K562 (cell line): Measurements from ENCODE around the gene MRPL55. TPM values are rescaled to one million over a fixed set of nuclear protein-coding genes. Genes with fewer than 3 reads are reported as not detected.

Experiments used
- ATAC-seq: fragments of 200-7000 bp; cut with Tn5 transposase; 3 replicates; pipeline ENCODE4 v1.9.1; 2020; ENCODE audit warnings: moderate library complexity
- BruUV-seq: library from RNA; stranded (reverse); fragments of 400-500 nt; replicated peaks from 2 replicates; lab custom pipeline; 2021; lab: Mats Ljungman, UMichigan
- CTCF ChIA-PET: fragments of 300-600 bp; formaldehyde crosslinking; extraction: SDS; loops from one replicate; lab custom pipeline; 2021; ENCODE audit warnings: low intra/inter-chr PET ratio; lab: Yijun Ruan, JAX
- POLR2A ChIA-PET: fragments of 300-600, 350-650 bp; sonication (Branson Sonifier 250); formaldehyde crosslinking; extraction: SDS; loops from one replicate; lab custom pipeline; 2021; ENCODE audit warnings: antibody characterized with exemption, inconsistent platforms; lab: Yijun Ruan, JAX
- DNase-seq, 4 experiments: peaks; one replicate each; pipeline versions ENCODE4 v3.0.0 to v3.0.0-alpha.2; 2011 to 2018; ENCODE audit warnings: low spot score in 3 of 4, mixed read lengths in 3 of 4; ENCODE audit errors: extremely low read depth in 1 of 4
- FAIRE-seq: peaks from 2 replicates; lab custom pipeline; 2011; peaks lifted over from hg19 to GRCh38; lab: Jason Lieb, UNC
- H2AFZ ChIP-seq: 2 replicates; pipeline ENCODE4 v1.6.0; 2011; ENCODE audit warnings: low read depth, low read length, control low read depth, inconsistent platforms
- H3K27ac ChIP-seq: fragments of 200-600 bp; 3 replicates; pipeline ENCODE4 v1.8.0; 2011; ENCODE audit warnings: low read depth, mild to moderate bottlenecking, control low read depth, inconsistent platforms, low read length, moderate library complexity, mixed read lengths; ENCODE audit errors: extremely low read depth
- H3K27me3 ChIP-seq, 2 experiments: fragments of 300-600 bp in 1 of 2; 2 replicates in 1 of 2; 3 replicates in 1 of 2; pipeline versions ENCODE4 v1.6.0 to v1.8.0; 2011; ENCODE audit warnings: inconsistent platforms in 2 of 2, low read length in 2 of 2, mild to moderate bottlenecking in 1 of 2, mixed read lengths in 1 of 2, moderate library complexity in 1 of 2; ENCODE audit not compliant: control insufficient read depth in 2 of 2, insufficient read depth in 2 of 2
- H3K36me3 ChIP-seq: fragments of 300-600 bp; 3 replicates; pipeline ENCODE4 v1.8.0; 2011; ENCODE audit warnings: mild to moderate bottlenecking, low read length, inconsistent platforms; ENCODE audit not compliant: control insufficient read depth, insufficient read depth
- H3K4me1 ChIP-seq, 2 experiments: fragments of 200-600 bp in 1 of 2; replicated peaks in 1 of 2; 2 replicates in 1 of 2; 3 replicates in 1 of 2; pipeline versions ENCODE4 v1.5.1 to v1.8.0; 2011; ENCODE audit warnings: inconsistent platforms in 2 of 2, low read length in 2 of 2, mild to moderate bottlenecking in 1 of 2, mixed read lengths in 1 of 2, moderate library complexity in 1 of 2; ENCODE audit not compliant: control insufficient read depth in 2 of 2, insufficient read depth in 2 of 2
- H3K4me2 ChIP-seq: 2 replicates; pipeline ENCODE4 v1.6.1; 2011; ENCODE audit warnings: low read length, control low read depth, inconsistent platforms, mixed read lengths; ENCODE audit not compliant: insufficient read depth
- H3K4me3 ChIP-seq: fragments of 200-600 bp; sonication (generic), shearing (Covaris generic); 2 replicates; pipeline ENCODE4 v1.5.1; 2016; ENCODE audit warnings: control low read depth, inconsistent platforms
- H3K79me2 ChIP-seq: fragments of 200-600 bp; 3 replicates; pipeline ENCODE4 v1.8.0; 2011; ENCODE audit warnings: low read length, inconsistent platforms; ENCODE audit not compliant: control insufficient read depth, insufficient read depth
- H3K9ac ChIP-seq, 2 experiments: 2 replicates each; pipeline versions ENCODE4 v1.6.0 to v1.6.1; 2011; ENCODE audit warnings: low read depth in 2 of 2, low read length in 2 of 2, control low read depth in 1 of 2, inconsistent platforms in 1 of 2, mild to moderate bottlenecking in 1 of 2, mixed read lengths in 1 of 2; ENCODE audit not compliant: insufficient read depth in 1 of 2
- H3K9me1 ChIP-seq: one replicate; pipeline ENCODE4 v1.6.0; 2011; ENCODE audit warnings: inconsistent platforms, mild to moderate bottlenecking, low read length, moderate library complexity; ENCODE audit not compliant: control insufficient read depth, insufficient read depth
- H3K9me3 ChIP-seq: replicated peaks from 2 replicates; pipeline ENCODE4 v1.5.1; 2011; ENCODE audit warnings: low read depth, low read length, inconsistent platforms; ENCODE audit not compliant: control insufficient read depth, insufficient read depth
- H4K20me1 ChIP-seq: replicated peaks from 2 replicates; pipeline ENCODE4 v1.6.1; 2011; ENCODE audit warnings: low read length, inconsistent platforms, mixed read lengths; ENCODE audit not compliant: control insufficient read depth, insufficient read depth
- ARNT ChIP-seq, 2 experiments: fragments of 450-650 bp; IDR thresholded peaks; 2 replicates each; pipeline ENCODE4 v1.6.1; 2016; ENCODE audit warnings: mild to moderate bottlenecking in 1 of 2
- CBFA2T3 ChIP-seq: fragments of 450-650 bp; IDR thresholded peaks from 2 replicates; pipeline ENCODE4 v1.6.1; 2017
- CC2D1A ChIP-seq: fragments of 450-650 bp; IDR thresholded peaks from 2 replicates; pipeline ENCODE4 v1.6.1; 2017; ENCODE audit warnings: mild to moderate bottlenecking
- CEBPB ChIP-seq: fragments of 450-650 bp; IDR thresholded peaks from 2 replicates; pipeline ENCODE4 v1.6.1; 2016; ENCODE audit warnings: missing genetic modification characterization, missing compliant biosample characterization
- CHD2 ChIP-seq: IDR thresholded peaks from 2 replicates; pipeline ENCODE4 v1.6.1; 2011; ENCODE audit warnings: low read depth, low read length
- DDX20 ChIP-seq: fragments of 450-650 bp; IDR thresholded peaks from 2 replicates; pipeline ENCODE4 v1.6.1; 2016; ENCODE audit warnings: missing genetic modification characterization, low read depth, mild to moderate bottlenecking, missing compliant biosample characterization, moderate library complexity
- HLTF ChIP-seq: fragments of 450-650 bp; IDR thresholded peaks from 2 replicates; pipeline ENCODE4 v1.6.1; 2016
- HNRNPH1 ChIP-seq: fragments of 200-400 bp; formaldehyde crosslinking; optimal IDR thresholded peaks from 2 replicates; pipeline ENCODE3; 2017; ENCODE audit warnings: low read depth, mild to moderate bottlenecking, low read length, moderate library complexity
- RBFOX2 ChIP-seq: fragments of 200-400 bp; formaldehyde crosslinking; IDR thresholded peaks from 2 replicates; pipeline ENCODE4 v1.6.1; 2017; ENCODE audit warnings: low read depth, mild to moderate bottlenecking, low read length, moderate library complexity
- TAF7 ChIP-seq: fragments of 450-650 bp; IDR thresholded peaks from 2 replicates; pipeline ENCODE4 v1.6.1; 2016; ENCODE audit warnings: missing genetic modification characterization, missing compliant biosample characterization
- TCF3 ChIP-seq: sonication (generic); formaldehyde crosslinking; IDR thresholded peaks from 2 replicates; pipeline ENCODE4 v1.4.0; 2020; ENCODE audit warnings: mild to moderate bottlenecking, missing genetic modification reagents
- ZFPM2 ChIP-seq: fragments of 250-450 bp; sonication (Bioruptor Pico); IDR thresholded peaks from 2 replicates; pipeline ENCODE4 v1.5.1; 2022; ENCODE audit warnings: mild to moderate bottlenecking
- ZNF217 ChIP-seq: sonication (generic); formaldehyde crosslinking; IDR thresholded peaks from 2 replicates; pipeline ENCODE4 v1.8.0; 2022; ENCODE audit warnings: mild to moderate bottlenecking, missing genetic modification reagents
- WGBS: fragments of 100-300 bp; shearing (Covaris generic); methylation state at CpG from one replicate; pipeline ENCODE4 v1.1.6; 2016; ENCODE audit warnings: low coverage, mixed read lengths; ENCODE audit not compliant: insufficient coverage; ENCODE audit errors: missing lambda C conversion rate; 5-methylcytosine and 5-hydroxymethylcytosine counted together
- in situ Hi-C: fragments of 300-500 bp; cut with MboI; formaldehyde crosslinking; loops from 4 replicates; pipeline ENCODE4 v1.15.0; 2018; ENCODE audit warnings: inconsistent platforms, mixed read lengths
- intact Hi-C: fragments of 100-400 bp; cut with micrococcal nuclease; formaldehyde crosslinking; loops from 2 replicates; pipeline ENCODE4 v1.14.2; 2022
- polyA plus RNA-seq, 8 experiments: library from polyadenylated mRNA; depleted of rRNA in 4 of 8; stranded (reverse) in 5 of 8; unstranded in 3 of 8; fragments of >200 nt; fragmentation: Nextera tagmentation in 2 of 8; fragmentation: Illumina TruSeq in 1 of 8; extraction: Ambion mirVana in 2 of 8; extraction: Trizol in 1 of 8; gene quantifications; 2 replicates each; pipeline versions ENCODE4 v1.2.1 to v1.2.3, GENCODE V29; 2011 to 2014; ENCODE audit warnings: inconsistent platforms in 1 of 8, missing spikeins in 1 of 8
- total RNA-seq, 7 experiments: library from RNA; depleted of rRNA in 6 of 7; stranded (reverse); fragments of >200 nt in 6 of 7; fragmentation: Illumina TruSeq in 2 of 7; extraction: Trizol in 2 of 7; gene quantifications; 2 replicates each; pipeline versions ENCODE4 v1.2.1 to v1.2.3, GENCODE V29; 2011 to 2021; ENCODE audit warnings: low replicate concordance in 1 of 7
- TF ChIP-seq, protein P1 (sequence below): fragments of 250-450 bp; sonication (Bioruptor Pico); IDR thresholded peaks from 2 replicates; pipeline ENCODE4 v1.9.0; 2021; ENCODE audit warnings: mild to moderate bottlenecking
- TF ChIP-seq, protein P2 (sequence below): fragments of 250-450 bp; sonication (Bioruptor Pico); IDR thresholded peaks from 2 replicates; pipeline ENCODE4 v1.5.0; 2021; ENCODE audit warnings: mild to moderate bottlenecking, borderline replicate concordance

Gene MRPL55
- total and polyA plus RNA-seq, 9 of the 15 experiments (the other 6 are each of a cell fraction or from before 2014, with no cell fraction given): 34.9 to 228 (median 81.0) TPM

DNA sequence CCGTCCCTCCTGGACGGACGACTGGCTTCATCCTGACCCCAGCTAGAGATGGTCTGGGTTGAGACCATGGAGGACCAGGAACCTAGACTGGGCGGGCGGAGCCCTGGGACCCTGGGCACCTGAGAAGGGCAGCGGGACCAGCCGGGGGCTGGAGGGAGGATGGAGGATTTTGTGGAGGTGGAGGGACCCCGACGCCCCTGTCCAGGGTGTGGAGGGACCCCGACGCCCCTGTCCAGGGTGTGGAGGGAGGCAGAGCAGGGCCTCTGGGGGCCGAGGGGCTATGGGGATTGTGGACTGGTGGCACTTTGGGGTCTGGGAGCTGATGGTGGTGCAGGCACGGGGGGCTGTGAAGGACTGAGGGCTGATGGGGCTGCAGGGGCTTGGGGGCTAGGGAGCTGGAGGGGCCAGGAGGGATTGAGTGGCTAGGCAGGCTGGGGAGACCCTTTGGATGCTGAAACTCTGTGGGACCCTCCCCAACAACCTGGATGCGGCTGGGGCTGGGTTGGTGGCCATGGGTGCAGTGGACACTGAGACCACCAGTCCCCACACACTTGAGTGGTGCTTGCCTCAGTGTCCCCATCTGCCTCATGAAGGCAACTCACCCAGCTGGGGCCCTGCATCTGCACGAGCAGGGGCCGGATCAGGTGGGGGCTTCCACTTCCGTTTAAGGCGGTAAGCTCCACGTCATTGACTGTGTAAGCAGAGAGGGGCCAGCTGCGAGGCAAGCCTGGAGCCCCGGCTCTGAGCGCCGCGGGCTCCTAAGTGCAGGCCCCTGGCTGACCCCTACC lies 48.0 kb upstream of the MRPL55 start (continued):
- TF ChIP-seq CHD2: no peak
- no peak for TF ChIP-seq CEBPB (tag)
- TF ChIP-seq, protein P1, sequence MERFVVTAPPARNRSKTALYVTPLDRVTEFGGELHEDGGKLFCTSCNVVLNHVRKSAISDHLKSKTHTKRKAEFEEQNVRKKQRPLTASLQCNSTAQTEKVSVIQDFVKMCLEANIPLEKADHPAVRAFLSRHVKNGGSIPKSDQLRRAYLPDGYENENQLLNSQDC: no peak

DNA sequence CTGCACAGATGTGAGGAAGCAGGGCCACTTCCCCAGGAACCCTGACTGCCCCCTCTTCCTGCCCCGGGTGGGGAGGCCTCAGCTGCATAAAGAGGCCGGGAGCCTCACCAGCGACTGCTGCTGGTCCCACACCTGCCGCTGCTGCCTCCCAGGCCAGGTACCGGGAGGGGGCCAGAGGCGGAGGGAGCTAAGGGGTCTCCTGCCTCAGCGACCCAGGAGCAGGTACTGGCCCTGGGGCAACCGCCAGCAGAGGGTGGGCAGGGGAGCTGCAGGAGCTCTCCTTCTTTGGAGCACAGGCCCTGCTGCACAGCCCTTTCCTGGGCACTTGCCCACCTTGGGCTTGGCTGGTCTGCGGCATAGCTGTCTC lies 47.4 kb upstream of the MRPL55 start:
- CTCF ChIA-PET: no interaction called here

More for the DNA sequence above, 47.4 kb upstream of the MRPL55 start:
- ATAC-seq: no peak
- Histone ChIP-seq H3K9me3 (no peaks in the 10 kb centered on the region), H3K79me2 (no peaks in the 10 kb centered on the region), H3K4me2 (no peak overlapping the region), H3K36me3 (no peaks in the 10 kb centered on the region)
- no TSS peak for BruUV-seq
- in situ Hi-C loops: no loop called here
- FAIRE-seq: no peak
- WGBS: 46% methylated on average over 9 of the region's 9 CpGs
- TF ChIP-seq, protein P2, sequence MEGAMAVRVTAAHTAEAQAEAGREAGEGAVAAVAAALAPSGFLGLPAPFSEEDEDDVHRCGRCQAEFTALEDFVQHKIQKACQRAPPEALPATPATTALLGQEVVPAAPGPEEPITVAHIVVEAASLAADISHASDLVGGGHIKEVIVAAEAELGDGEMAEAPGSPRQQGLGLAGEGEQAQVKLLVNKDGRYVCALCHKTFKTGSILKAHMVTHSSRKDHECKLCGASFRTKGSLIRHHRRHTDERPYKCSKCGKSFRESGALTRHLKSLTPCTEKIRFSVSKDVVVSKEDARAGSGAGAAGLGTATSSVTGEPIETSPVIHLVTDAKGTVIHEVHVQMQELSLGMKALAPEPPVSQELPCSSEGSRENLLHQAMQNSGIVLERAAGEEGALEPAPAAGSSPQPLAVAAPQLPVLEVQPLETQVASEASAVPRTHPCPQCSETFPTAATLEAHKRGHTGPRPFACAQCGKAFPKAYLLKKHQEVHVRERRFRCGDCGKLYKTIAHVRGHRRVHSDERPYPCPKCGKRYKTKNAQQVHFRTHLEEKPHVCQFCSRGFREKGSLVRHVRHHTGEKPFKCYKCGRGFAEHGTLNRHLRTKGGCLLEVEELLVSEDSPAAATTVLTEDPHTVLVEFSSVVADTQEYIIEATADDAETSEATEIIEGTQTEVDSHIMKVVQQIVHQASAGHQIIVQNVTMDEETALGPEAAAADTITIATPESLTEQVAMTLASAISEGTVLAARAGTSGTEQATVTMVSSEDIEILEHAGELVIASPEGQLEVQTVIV: no peak
- TF ChIP-seq DDX20 (tag) (no peak), ZNF217 (CRISPR knock-in tag) (no peak), TAF7 (tag) (no peak), CC2D1A (no peak), TCF3 (no peak), ZFPM2 (CRISPR knock-in tag) (no peak), HLTF (no peak), HNRNPH1 (no peak), ARNT (IDR thresholded peaks at IDR 0.05) (no peak), RBFOX2 (no peak), CBFA2T3 (no peak)
- TF ChIP-seq, all 486 proteins: peak for 0
- no peaks in the 10 kb centered on the region for H3K27me3 ChIP-seq
- POLR2A ChIA-PET: interaction anchor here (1.1 to 1.8 kb wide), 3 partner anchors 8 to 16 kb away, joined by 3 to 9 read pairs (median 7); partner anchors contain the start of genes GUK1 and IBA57
- no peak for DNase-seq
- H2AFZ ChIP-seq: no peak overlapping the region
- 0 out of 4 replicates have a peak overlapping the region, but pooled peaks of 1 of the 2 experiments have one; percentile 2 for H3K9ac ChIP-seq
- no peak overlapping the region for H3K4me3 ChIP-seq
- no peaks in the 10 kb centered on the region for H3K9me1 ChIP-seq
- intact Hi-C loops: no loop called here
- H3K27ac ChIP-seq: no peak overlapping the region
- H3K4me1 ChIP-seq: peaks cover 0 to 57% of the 10 kb centered on the region in 2 experiments; a peak in 3 of 5 replicates
- H4K20me1 ChIP-seq: no peaks in the 10 kb centered on the region; the same call in none of the 2 replicates
